ENCODE measurements around the gene RNGTT. TPM values are rescaled to one million over a fixed set of nuclear protein-coding genes. Genes with fewer than 3 reads are reported as not detected.

Gene RNGTT
- total RNA-seq, 2 donors from 2014 or later = 7.8 to 11.4 TPM

DNA sequence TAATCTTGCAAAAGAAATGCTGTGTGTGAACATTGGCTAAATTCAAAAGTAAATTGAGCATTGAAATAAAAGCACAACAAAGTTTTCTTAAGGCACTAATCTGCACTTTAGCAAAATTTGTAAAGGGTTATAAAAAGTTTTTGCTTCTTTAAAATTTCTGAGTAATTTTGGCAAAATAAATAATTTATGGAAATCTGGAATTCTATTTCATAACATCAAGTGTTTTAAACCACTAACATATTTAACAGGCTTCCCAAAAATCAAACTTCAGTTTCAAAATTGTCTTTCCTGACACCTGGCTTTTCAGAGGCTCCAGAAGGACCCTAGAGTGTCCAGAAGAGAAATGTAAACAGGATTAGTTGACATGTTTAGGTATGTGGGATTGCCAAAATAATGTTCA is 4.5 kb upstream of the RNGTT start:
- DNase-seq = no peak
- H3K27me3 ChIP-seq = no peaks in the 10 kb centered on the region
- no peaks in the 10 kb centered on the region for H3K9me3 ChIP-seq
- H3K36me3 ChIP-seq = no peaks in the 10 kb centered on the region
- intact Hi-C loops (cut with DNase I) = no loop called here
- TF ChIP-seq, protein P1, sequence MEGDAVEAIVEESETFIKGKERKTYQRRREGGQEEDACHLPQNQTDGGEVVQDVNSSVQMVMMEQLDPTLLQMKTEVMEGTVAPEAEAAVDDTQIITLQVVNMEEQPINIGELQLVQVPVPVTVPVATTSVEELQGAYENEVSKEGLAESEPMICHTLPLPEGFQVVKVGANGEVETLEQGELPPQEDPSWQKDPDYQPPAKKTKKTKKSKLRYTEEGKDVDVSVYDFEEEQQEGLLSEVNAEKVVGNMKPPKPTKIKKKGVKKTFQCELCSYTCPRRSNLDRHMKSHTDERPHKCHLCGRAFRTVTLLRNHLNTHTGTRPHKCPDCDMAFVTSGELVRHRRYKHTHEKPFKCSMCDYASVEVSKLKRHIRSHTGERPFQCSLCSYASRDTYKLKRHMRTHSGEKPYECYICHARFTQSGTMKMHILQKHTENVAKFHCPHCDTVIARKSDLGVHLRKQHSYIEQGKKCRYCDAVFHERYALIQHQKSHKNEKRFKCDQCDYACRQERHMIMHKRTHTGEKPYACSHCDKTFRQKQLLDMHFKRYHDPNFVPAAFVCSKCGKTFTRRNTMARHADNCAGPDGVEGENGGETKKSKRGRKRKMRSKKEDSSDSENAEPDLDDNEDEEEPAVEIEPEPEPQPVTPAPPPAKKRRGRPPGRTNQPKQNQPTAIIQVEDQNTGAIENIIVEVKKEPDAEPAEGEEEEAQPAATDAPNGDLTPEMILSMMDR (IDR thresholded peaks at IDR 0.05) = no peak
- H3K4me3 ChIP-seq = no peak overlapping the region
- H3K9ac ChIP-seq (ENCODE audit: low read depth in 2 of 2, low read length in 2 of 2) = no peak overlapping the region
- no peak overlapping the region for H3K27ac ChIP-seq
- H3K4me1 ChIP-seq = no peaks in the 10 kb centered on the region

DNA sequence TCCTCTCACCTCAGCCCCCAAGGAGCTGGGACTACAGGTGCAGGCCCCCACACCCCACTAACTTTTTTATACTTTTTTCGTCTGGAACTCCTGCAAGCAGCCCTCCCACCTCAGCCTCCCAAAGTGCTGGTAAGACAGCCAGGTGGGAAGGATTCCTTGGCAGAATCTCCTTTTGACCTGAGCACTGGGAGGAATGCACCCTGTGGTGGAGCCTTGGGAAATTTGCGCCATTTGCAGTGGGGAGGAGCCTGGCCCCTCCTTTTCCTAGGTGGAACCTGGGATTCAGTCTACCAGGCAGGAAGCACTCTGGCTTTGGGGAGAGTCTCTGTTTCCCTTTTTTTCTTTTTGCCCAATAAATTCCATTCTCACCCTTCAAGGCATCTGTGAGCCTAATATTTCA is 2.3 kb upstream of the RNGTT start:
- TF ChIP-seq, protein P1 (IDR thresholded peaks at IDR 0.05) = no peak
- intact Hi-C loops (cut with DNase I) = no loop called here
- H3K36me3 ChIP-seq = no peaks in the 10 kb centered on the region
- no peak for DNase-seq
- no peaks in the 10 kb centered on the region for H3K27me3 ChIP-seq
- H3K4me1 ChIP-seq = no peaks in the 10 kb centered on the region
- no peak overlapping the region for H3K27ac ChIP-seq
- no peak overlapping the region for H3K4me3 ChIP-seq
- no peaks in the 10 kb centered on the region for H3K9me3 ChIP-seq
- no peak overlapping the region for H3K9ac ChIP-seq (ENCODE audit: low read depth in 2 of 2, low read length in 2 of 2)

DNA sequence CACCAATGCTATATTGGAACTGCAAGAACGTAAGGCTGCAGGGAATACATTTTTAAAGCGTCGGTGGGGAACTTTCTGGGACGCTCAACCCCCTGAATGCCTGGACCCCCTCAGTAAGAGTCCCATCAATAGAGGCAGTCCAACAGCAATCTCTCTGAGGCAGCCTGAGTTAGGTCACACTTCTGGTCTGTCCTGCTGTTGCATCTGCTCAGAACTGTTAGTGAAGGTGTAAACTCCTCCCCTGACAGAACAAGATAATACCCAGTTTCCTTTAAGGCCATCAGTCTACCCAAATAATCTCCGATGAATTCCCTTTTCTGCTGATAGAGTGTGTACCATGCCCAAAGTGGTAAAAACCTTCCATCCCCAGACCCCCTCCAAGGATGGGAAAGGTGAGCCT is 1.1 kb upstream of the RNGTT start:
- Histone ChIP-seq H3K36me3 (no peaks in the 10 kb centered on the region), H3K27ac (no peak overlapping the region), H3K4me3 (no peak overlapping the region), H3K27me3 (no peaks in the 10 kb centered on the region), H3K4me1 (no peaks in the 10 kb centered on the region), H3K9me3 (no peaks in the 10 kb centered on the region), H3K9ac (ENCODE audit: low read depth in 2 of 2, low read length in 2 of 2) (peak overlapping the region in 1 of 2 donors; percentile 75)
- TF ChIP-seq, protein P1 (IDR thresholded peaks at IDR 0.05) = no peak
- intact Hi-C loops (cut with DNase I) = no loop called here
- no peak for DNase-seq

DNA sequence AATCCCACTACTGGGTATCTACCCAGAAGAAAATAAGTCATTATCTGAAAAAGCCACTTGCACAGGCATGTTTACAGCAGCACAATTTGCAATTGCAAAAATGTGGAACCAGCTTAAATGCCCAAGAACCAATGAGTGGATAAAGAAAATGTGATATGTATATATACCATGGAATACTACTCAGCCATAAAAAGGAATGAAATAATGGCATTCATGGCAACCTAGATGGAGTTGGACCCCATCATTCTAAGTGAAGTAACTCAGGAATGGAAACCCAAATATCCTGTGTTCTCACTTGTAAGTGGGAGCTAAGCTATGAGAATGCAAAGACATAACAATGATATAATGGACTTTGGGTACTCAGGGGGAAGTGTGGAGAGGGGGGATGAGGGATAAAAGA is 4.6 kb downstream of the RNGTT start:
- intact Hi-C loops (cut with DNase I) = no loop called here

DNA sequence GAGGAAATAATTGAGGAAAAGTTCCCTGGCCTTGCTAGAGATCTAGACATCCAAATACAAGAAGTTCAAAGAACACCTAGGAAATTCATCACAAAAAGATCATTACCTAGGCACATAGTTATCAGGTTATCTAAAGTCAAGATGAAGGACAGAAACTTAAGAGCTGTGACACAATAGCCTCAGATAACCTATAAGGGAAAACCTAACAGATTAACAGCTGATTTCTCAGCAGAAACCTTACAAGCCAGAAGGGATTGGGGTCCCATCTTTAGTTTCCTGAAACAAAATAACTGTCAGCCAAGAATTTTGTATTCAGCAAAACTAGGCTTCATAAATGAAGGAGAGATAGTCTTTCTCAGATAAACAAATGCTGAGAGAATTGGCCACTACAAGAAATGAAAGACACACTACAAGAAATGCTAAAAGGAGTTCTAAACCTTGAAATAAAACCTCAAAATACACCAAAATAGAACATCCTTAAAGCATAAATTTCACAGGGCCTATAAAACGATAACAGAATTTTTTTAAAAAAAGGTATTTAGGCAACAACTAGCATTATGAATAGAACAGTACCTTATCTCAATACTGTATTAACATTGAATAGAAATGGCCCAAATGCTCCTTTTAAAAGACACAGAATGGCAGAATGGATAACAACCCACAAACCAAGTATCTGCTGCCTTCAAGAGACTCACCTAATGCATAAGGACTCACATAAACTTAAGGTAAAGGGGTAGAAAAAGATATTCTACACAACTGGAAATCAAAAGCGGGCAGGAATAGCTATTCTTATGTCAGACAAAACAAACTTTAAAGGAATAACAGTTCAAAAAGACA is 9.7 kb downstream of the RNGTT start:
- Histone ChIP-seq H3K27me3 (no peaks in the 10 kb centered on the region), H3K36me3 (no peaks in the 10 kb centered on the region), H3K9me3 (no peaks in the 10 kb centered on the region), H3K27ac (no peak overlapping the region), H3K4me3 (no peak overlapping the region), H3K4me1 (no peaks in the 10 kb centered on the region), H3K9ac (ENCODE audit: low read depth in 2 of 2, low read length in 2 of 2) (no peak overlapping the region)
- intact Hi-C loops (cut with DNase I) = no loop called here
- TF ChIP-seq, protein P1 (IDR thresholded peaks at IDR 0.05) = no peak
- no peak for DNase-seq

More for the DNA sequence above, 4.6 kb downstream of the RNGTT start:
- no peaks in the 10 kb centered on the region for H3K9me3 ChIP-seq
- H3K4me3 ChIP-seq = no peak overlapping the region
- H3K27me3 ChIP-seq = no peaks in the 10 kb centered on the region
- no peaks in the 10 kb centered on the region for H3K4me1 ChIP-seq
- TF ChIP-seq, protein P1 (IDR thresholded peaks at IDR 0.05) = no peak
- DNase-seq = no peak
- no peaks in the 10 kb centered on the region for H3K36me3 ChIP-seq
- no peak overlapping the region for H3K9ac ChIP-seq (ENCODE audit: low read depth in 2 of 2, low read length in 2 of 2)
- H3K27ac ChIP-seq = no peak overlapping the region

All from colonic mucosa (tissue), 4 donors.